ENCODE results near the gene SFXN5. TPM values are rescaled to one million over a fixed set of nuclear protein-coding genes. Genes with fewer than 3 reads are reported as not detected.

SFXN5 gene
- total RNA-seq, 1 donor from 2014 or later = 29.8 TPM

DNA sequence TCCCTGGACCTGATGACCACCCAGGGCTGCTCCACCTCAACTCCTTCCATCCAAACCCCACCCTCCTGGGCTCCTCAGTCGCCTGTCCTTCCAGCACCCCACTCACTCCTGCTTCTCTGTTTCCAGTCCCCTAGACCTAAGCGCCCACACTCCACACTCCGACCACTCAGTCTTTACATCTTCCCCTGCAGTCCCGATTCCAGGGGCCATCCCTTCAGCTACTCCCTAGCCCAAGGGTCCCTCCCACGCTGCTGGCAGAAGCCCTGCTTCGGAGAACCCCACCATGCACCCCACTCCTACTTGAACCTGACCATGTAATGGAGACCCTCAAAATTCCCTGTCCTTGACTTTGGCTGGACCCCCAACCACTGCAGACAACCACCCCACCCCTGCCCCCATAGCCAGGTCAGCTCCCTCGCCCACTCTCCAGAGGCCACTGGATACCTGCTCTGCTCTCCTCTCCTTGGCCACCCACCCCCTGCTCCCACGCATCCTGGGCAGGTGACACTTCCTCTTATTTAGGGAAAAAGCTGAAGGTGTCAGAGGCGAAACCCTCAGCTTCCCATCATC, 126.0 kb downstream of the SFXN5 start:
- no peak overlapping the region for H3K27ac Mint-ChIP-seq (ENCODE audit: unreplicated experiment)

DNA sequence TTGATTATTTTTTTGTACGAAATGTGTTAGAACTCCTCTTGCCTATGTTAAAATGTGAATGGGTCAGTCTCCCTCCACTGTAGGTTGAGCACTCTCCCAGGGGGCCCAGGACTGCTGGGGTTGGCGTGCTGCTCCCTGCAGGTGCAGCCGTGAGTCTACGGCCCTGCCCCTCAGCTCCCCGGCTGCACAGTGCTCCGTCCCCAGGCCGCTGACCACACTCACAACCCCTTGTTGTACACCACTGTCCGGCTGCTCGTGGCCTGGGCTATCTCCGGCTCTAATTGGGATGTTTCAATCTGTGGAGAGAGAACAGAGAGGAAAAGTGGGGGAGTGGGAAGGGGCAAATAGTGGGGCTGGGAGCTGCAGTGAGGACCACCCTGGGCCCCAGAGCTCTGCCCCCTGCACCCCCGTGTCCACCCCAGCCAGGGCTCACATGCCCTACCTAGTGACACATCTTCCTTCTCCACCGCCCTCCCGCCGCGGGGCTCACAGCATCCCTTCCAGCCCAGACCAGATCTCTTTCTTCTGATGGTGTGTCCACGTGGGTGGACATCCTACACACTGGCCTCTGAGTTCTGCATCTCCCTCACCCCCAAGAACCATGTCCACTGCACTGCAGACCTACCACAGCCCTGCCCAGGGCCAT, 126.6 kb downstream of the SFXN5 start:
- Mint-ChIP-seq H3K36me3 (ENCODE audit: low read depth, unreplicated experiment) (peaks cover 18% of the 10 kb centered on the region), H3K9me3 (ENCODE audit: unreplicated experiment) (no peaks in the 10 kb centered on the region)

More for the DNA sequence above, 126.0 kb downstream of the SFXN5 start:
- Mint-ChIP-seq H3K4me3 (ENCODE audit: unreplicated experiment) (no peak overlapping the region), H3K4me1 (ENCODE audit: unreplicated experiment) (peaks cover 8% of the 10 kb centered on the region), H3K36me3 (ENCODE audit: low read depth, unreplicated experiment) (peaks cover 18% of the 10 kb centered on the region), H3K9me3 (ENCODE audit: unreplicated experiment) (no peaks in the 10 kb centered on the region), H3K27me3 (ENCODE audit: unreplicated experiment) (peaks cover 10% of the 10 kb centered on the region)
- no peak for DNase-seq (ENCODE audit: low spot score)
- TF ChIP-seq, protein P1, sequence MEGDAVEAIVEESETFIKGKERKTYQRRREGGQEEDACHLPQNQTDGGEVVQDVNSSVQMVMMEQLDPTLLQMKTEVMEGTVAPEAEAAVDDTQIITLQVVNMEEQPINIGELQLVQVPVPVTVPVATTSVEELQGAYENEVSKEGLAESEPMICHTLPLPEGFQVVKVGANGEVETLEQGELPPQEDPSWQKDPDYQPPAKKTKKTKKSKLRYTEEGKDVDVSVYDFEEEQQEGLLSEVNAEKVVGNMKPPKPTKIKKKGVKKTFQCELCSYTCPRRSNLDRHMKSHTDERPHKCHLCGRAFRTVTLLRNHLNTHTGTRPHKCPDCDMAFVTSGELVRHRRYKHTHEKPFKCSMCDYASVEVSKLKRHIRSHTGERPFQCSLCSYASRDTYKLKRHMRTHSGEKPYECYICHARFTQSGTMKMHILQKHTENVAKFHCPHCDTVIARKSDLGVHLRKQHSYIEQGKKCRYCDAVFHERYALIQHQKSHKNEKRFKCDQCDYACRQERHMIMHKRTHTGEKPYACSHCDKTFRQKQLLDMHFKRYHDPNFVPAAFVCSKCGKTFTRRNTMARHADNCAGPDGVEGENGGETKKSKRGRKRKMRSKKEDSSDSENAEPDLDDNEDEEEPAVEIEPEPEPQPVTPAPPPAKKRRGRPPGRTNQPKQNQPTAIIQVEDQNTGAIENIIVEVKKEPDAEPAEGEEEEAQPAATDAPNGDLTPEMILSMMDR (IDR thresholded peaks at IDR 0.05; ENCODE audit: unreplicated experiment) = no peak

DNA sequence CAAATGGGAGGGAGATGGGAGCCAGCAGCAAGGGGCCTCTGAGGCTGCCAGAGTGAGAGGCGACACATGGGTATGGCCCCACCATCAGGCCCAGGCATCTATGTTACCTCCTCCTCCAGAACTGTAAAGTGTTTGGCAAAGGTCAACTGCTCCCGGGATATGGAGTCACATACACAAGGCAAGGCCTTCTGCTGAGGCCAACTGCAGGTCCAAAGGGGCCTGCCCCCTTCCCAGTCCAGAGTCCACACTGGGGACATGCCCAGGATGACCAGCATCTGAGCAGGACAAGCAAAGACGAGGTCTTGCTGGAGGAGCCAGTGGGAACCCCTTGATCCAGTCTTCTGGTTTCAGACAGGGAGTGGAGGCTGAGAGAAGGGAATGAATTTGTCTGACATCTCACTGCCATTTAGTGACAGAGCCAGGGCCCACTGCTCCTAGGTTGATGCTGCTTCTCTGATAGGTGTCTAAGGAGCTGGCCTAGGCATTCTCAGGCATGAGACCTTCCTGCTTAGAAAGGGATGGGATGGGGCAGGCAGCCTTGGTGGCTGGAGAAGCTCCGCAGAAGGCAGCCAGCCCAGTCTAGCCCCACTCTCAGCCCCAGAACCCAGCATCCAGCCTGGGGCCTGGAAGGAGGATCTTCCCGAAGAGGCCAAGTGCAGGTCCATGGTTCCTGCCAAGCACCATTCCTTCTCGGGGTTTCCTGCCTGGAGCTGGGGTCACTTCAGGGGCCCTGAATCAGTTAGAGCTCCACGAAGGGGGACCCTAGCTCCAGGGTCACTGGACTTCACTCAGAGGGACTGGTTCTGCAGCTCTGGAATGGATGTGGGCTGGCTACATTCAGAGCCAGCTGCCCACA, 127.7 kb downstream of the SFXN5 start:
- DNase-seq (ENCODE audit: low spot score) = no peak
- TF ChIP-seq, protein P1 (IDR thresholded peaks at IDR 0.05; ENCODE audit: unreplicated experiment) = no peak
- Mint-ChIP-seq H3K36me3 (ENCODE audit: low read depth, unreplicated experiment) (peaks cover 21% of the 10 kb centered on the region), H3K4me1 (ENCODE audit: unreplicated experiment) (peaks cover 17% of the 10 kb centered on the region), H3K27ac (ENCODE audit: unreplicated experiment) (no peak overlapping the region), H3K27me3 (ENCODE audit: unreplicated experiment) (peaks cover 19% of the 10 kb centered on the region), H3K4me3 (ENCODE audit: unreplicated experiment) (no peak overlapping the region), H3K9me3 (ENCODE audit: unreplicated experiment) (no peaks in the 10 kb centered on the region)

More for the DNA sequence above, 126.6 kb downstream of the SFXN5 start:
- TF ChIP-seq, protein P1 (IDR thresholded peaks at IDR 0.05; ENCODE audit: unreplicated experiment) = no peak
- no peak for DNase-seq (ENCODE audit: low spot score)
- Mint-ChIP-seq H3K27ac (ENCODE audit: unreplicated experiment) (no peak overlapping the region), H3K4me1 (ENCODE audit: unreplicated experiment) (peaks cover 13% of the 10 kb centered on the region), H3K4me3 (ENCODE audit: unreplicated experiment) (no peak overlapping the region), H3K27me3 (ENCODE audit: unreplicated experiment) (peaks cover 16% of the 10 kb centered on the region)

DNA sequence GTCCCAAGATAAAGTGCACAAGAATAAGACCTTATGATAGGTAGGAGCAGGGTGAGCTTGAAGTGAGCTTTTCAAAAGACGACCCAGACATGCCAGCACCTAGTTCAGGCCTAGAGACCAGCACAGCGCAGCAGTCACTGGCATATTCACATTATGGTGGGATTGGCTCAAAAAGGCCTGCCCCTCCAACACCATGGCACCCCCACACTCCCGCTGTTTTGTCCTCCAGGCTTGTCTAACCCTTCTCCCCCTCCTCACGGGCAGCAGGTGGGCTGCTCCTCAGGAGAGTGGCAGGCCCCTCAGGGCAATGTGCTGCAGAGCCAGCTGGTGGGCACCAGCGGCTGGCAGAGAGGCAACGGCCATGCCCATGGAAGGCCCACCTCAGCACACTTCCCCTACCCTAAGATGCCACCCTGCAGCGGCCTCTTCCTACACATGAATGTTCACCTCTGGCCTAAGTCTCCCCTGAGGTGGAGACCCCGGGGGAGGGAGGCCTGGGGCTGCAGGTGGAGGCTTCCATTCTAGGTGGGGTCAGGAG, 128.6 kb downstream of the SFXN5 start:
- Mint-ChIP-seq H3K27me3 (ENCODE audit: unreplicated experiment) (peaks cover 21% of the 10 kb centered on the region), H3K36me3 (ENCODE audit: low read depth, unreplicated experiment) (peaks cover 21% of the 10 kb centered on the region), H3K27ac (ENCODE audit: unreplicated experiment) (no peak overlapping the region), H3K4me3 (ENCODE audit: unreplicated experiment) (no peak overlapping the region), H3K4me1 (ENCODE audit: unreplicated experiment) (peaks cover 17% of the 10 kb centered on the region), H3K9me3 (ENCODE audit: unreplicated experiment) (no peaks in the 10 kb centered on the region)
- TF ChIP-seq, protein P1 (IDR thresholded peaks at IDR 0.05; ENCODE audit: unreplicated experiment) = no peak
- no peak for DNase-seq (ENCODE audit: low spot score)
